ENCODE data around the gene TRAIP.

DNA sequence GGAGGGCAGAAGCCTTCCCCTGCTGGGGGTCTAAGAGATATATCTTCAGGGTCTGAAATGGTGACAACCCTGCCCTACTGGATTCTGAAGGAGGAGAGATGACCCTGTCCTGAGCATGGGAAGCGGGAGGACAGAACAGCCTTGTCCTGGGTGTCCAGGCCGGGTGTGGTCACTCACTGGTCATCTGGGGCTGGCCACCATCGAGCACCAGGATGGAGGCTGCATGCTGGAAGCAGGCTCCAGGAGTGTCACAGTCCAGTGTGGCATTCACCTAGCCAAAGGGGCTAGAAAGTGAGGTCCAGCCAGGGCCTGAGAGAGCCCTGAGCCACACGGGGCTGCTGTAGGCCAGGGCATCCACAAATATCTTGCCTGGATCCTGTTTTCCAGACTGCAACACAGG, 61.9 kb downstream of the TRAIP start:
- TF ChIP-seq, protein P1, sequence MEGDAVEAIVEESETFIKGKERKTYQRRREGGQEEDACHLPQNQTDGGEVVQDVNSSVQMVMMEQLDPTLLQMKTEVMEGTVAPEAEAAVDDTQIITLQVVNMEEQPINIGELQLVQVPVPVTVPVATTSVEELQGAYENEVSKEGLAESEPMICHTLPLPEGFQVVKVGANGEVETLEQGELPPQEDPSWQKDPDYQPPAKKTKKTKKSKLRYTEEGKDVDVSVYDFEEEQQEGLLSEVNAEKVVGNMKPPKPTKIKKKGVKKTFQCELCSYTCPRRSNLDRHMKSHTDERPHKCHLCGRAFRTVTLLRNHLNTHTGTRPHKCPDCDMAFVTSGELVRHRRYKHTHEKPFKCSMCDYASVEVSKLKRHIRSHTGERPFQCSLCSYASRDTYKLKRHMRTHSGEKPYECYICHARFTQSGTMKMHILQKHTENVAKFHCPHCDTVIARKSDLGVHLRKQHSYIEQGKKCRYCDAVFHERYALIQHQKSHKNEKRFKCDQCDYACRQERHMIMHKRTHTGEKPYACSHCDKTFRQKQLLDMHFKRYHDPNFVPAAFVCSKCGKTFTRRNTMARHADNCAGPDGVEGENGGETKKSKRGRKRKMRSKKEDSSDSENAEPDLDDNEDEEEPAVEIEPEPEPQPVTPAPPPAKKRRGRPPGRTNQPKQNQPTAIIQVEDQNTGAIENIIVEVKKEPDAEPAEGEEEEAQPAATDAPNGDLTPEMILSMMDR (conservative IDR thresholded peaks at IDR 0.05), result no peak
- no peak for TF ChIP-seq ZFX (IDR thresholded peaks at IDR 0.05)
